Loucy (cell line): ENCODE measurements around the gene SH3TC2.
A peak's percentile ranks its signal among the peaks of the same experiment; 100 is the strongest.

Experiments used
- H2AFZ ChIP-seq: fragments of 200-600 bp; sonication (generic); 2 replicates; pipeline ENCODE4 v1.6.0; 2016; ENCODE audit warnings: antibody characterized with exemption, mild to moderate bottlenecking, low read length, moderate library complexity
- H3F3A ChIP-seq: fragments of 200-600 bp; 2 replicates; pipeline ENCODE4 v1.6.0; 2016; ENCODE audit warnings: antibody characterized with exemption, low read depth, mild to moderate bottlenecking
- H3K27me3 ChIP-seq: fragments of 200-600 bp; sonication (generic); 2 replicates; pipeline ENCODE4 v1.6.1; 2014; ENCODE audit warnings: low read length, mild to moderate bottlenecking; ENCODE audit not compliant: insufficient read depth, poor library complexity, severe bottlenecking
- H3K36me3 ChIP-seq: fragments of 200-600 bp; sonication (generic); 2 replicates; pipeline ENCODE4 v1.6.1; 2016; ENCODE audit warnings: low read length; ENCODE audit not compliant: insufficient read depth
- H3K4me1 ChIP-seq: fragments of 200-600 bp; sonication (generic); 2 replicates; pipeline ENCODE4 v1.5.1; 2014; ENCODE audit warnings: low read length, mild to moderate bottlenecking; ENCODE audit not compliant: insufficient read depth, poor library complexity, severe bottlenecking
- H3K4me2 ChIP-seq: fragments of 200-600 bp; sonication (generic); 2 replicates; pipeline ENCODE4 v1.6.0; 2014; ENCODE audit warnings: antibody characterized with exemption, low read length, low read depth, mild to moderate bottlenecking; ENCODE audit not compliant: poor library complexity, severe bottlenecking
- H3K4me3 ChIP-seq: fragments of 200-600 bp; sonication (generic); 2 replicates; pipeline ENCODE4 v1.5.1; 2014; ENCODE audit warnings: low read length, mild to moderate bottlenecking, mixed read lengths; ENCODE audit not compliant: poor library complexity, severe bottlenecking
- H3K79me2 ChIP-seq: fragments of 200-600 bp; sonication (generic); 2 replicates; pipeline ENCODE4 v1.6.1; 2014; ENCODE audit warnings: low read length; ENCODE audit not compliant: insufficient read depth
- H3K9ac ChIP-seq: fragments of 200-600 bp; sonication (generic); 2 replicates; pipeline ENCODE4 v1.6.0; 2014; ENCODE audit warnings: mild to moderate bottlenecking, low read depth, low read length, moderate library complexity; ENCODE audit not compliant: poor library complexity, severe bottlenecking
- H3K9me2 ChIP-seq: fragments of 200-600 bp; sonication (generic); replicated peaks from 2 replicates; pipeline ENCODE4 v1.6.1; 2016; ENCODE audit warnings: low read depth, low read length, mixed read lengths
- H3K9me3 ChIP-seq: fragments of 200-600 bp; sonication (generic); 2 replicates; pipeline ENCODE4 v1.6.1; 2014; ENCODE audit warnings: mild to moderate bottlenecking, antibody characterized with exemption, low read length, low read depth; ENCODE audit not compliant: insufficient read depth
- H4K20me1 ChIP-seq: fragments of 200-600 bp; sonication (generic); 2 replicates; pipeline ENCODE4 v1.6.0; 2014; ENCODE audit warnings: antibody characterized with exemption, low read length, mild to moderate bottlenecking; ENCODE audit not compliant: insufficient read depth, poor library complexity, severe bottlenecking
- CTCF ChIP-seq: fragments of 200-600 bp; sonication (generic); conservative IDR thresholded peaks from 2 replicates; pipeline ENCODE4 v1.5.1; 2014; ENCODE audit warnings: mild to moderate bottlenecking, antibody characterized with exemption, low read length
- EZH2phosphoT487 ChIP-seq: fragments of 200-600 bp; IDR thresholded peaks from 2 replicates; pipeline ENCODE4 v1.6.1; 2018; ENCODE audit warnings: antibody characterized with exemption, mild to moderate bottlenecking, moderate library complexity, borderline replicate concordance

SH3TC2 gene

GRCh38 chr5:148998174-148998797, 64.6 kb downstream of the SH3TC2 start:
- no peaks in the 10 kb centered on the region for H3K79me2 ChIP-seq
- H2AFZ ChIP-seq: no peak overlapping the region
- H3K36me3 ChIP-seq: no peaks in the 10 kb centered on the region
- H3K4me2 ChIP-seq: no peak overlapping the region
- no peaks in the 10 kb centered on the region for H3K9me3 ChIP-seq
- H3K4me1 ChIP-seq: no peaks in the 10 kb centered on the region
- no peaks in the 10 kb centered on the region for H3K27me3 ChIP-seq
- H3K9ac ChIP-seq: no peak overlapping the region
- no peaks in the 10 kb centered on the region for H3F3A ChIP-seq
- H4K20me1 ChIP-seq: no peaks in the 10 kb centered on the region
- no peaks in the 10 kb centered on the region for H3K9me2 ChIP-seq
- TF ChIP-seq CTCF (peak; percentile 86), EZH2phosphoT487 (no peak)
- H3K4me3 ChIP-seq: no peak overlapping the region

GRCh38 chr5:148996270-148996669, 66.6 kb downstream of the SH3TC2 start:
- Histone ChIP-seq H3K27me3 (no peaks in the 10 kb centered on the region), H3K4me2 (no peak overlapping the region), H3K9ac (no peak overlapping the region), H3K9me2 (no peaks in the 10 kb centered on the region), H3K4me3 (no peak overlapping the region), H3K36me3 (no peaks in the 10 kb centered on the region), H4K20me1 (no peaks in the 10 kb centered on the region), H3F3A (no peaks in the 10 kb centered on the region), H3K4me1 (no peaks in the 10 kb centered on the region), H3K79me2 (no peaks in the 10 kb centered on the region), H2AFZ (no peak overlapping the region), H3K9me3 (no peaks in the 10 kb centered on the region)
- TF ChIP-seq EZH2phosphoT487 (no peak), CTCF (no peak)

GRCh38 chr5:148995791-148996190, 67.1 kb downstream of the SH3TC2 start:
- Histone ChIP-seq H3K4me3 (no peak overlapping the region), H3K27me3 (no peaks in the 10 kb centered on the region), H3K4me2 (no peak overlapping the region), H3K79me2 (no peaks in the 10 kb centered on the region), H3F3A (no peaks in the 10 kb centered on the region), H3K9me3 (no peaks in the 10 kb centered on the region), H4K20me1 (no peaks in the 10 kb centered on the region), H3K4me1 (no peaks in the 10 kb centered on the region), H3K9ac (no peak overlapping the region), H2AFZ (no peak overlapping the region), H3K9me2 (no peaks in the 10 kb centered on the region), H3K36me3 (no peaks in the 10 kb centered on the region)
- TF ChIP-seq EZH2phosphoT487 (no peak), CTCF (no peak)
